Keratinocyte (primary cell): Measurements from ENCODE around the gene SND1.
"Not testable (repeated sequence)": the region's sequence is repeated elsewhere in the genome, so short reads cannot be mapped to it uniquely, and the experiment has no call there.

ENCODE experiments used
- CTCF ChIP-seq, 3 experiments: IDR thresholded peaks in 1 of 3; conservative IDR thresholded peaks in 1 of 3; optimal IDR thresholded peaks in 1 of 3; 2 replicates in 2 of 3; 3 replicates in 1 of 3; pipeline versions ENCODE3 to v1.5.1; 2011; ENCODE audit warnings: low read length in 3 of 3, mild to moderate bottlenecking in 3 of 3, moderate library complexity in 2 of 3, control low read depth in 1 of 3, inconsistent platforms in 1 of 3; ENCODE audit not compliant: insufficient read depth in 2 of 3; ENCODE audit errors: extremely low read depth in 1 of 3
- EZH2 ChIP-seq: IDR thresholded peaks from one replicate; pipeline ENCODE4 v1.6.1; 2012; ENCODE audit warnings: inconsistent platforms, mild to moderate bottlenecking, low read length, moderate library complexity

DNA sequence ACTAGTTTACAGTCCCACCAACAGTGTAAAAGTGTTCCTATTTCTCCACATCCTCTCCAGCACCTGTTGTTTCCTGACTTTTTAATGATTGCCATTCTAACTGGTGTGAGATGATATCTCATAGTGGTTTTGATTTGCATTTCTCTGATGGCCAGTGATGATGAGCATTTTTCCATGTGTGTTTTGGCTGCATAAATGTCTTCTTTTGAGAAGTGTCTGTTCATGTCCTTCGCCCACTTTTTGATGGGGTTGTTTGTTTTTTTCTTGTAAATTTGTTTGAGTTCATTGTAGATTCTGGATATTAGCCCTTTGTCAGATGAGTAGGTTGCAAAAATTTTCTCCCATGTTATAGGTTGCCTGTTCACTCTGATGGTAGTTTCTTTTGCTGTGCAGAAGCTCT, 311.9 kb downstream of the SND1 start:
- not testable (repeated sequence) for TF ChIP-seq CTCF (optimal IDR thresholded peaks at IDR 0.05 in 1 of 3, IDR thresholded peaks at IDR 0.05 in 1 of 3, conservative IDR thresholded peaks at IDR 0.05 in 1 of 3; ENCODE audit: extremely low read depth in 1 of 3, insufficient read depth in 2 of 3, low read length in 3 of 3); EZH2
